Activated naive CD4-positive, alpha-beta T cell treated with anti-CD3 and anti-CD28 coated beads, Interleukin-2, amount 50 U/mL, for 72 hours (primary cell): Measurements from ENCODE around the gene ST3GAL6. TPM values are rescaled to one million over a fixed set of nuclear protein-coding genes. Genes with fewer than 3 reads are reported as not detected.

Experiments
- ATAC-seq, 2 donors: fragments of 150-1000 bp; cut with Tn5 transposase; 2 replicates each; pipeline ENCODE4 v1.10.0; 2021; ENCODE audit warnings: mild to moderate bottlenecking in 2 of 2, moderate library complexity in 2 of 2
- DNase-seq, 2 donors: peaks; one replicate each; pipeline ENCODE4 v3.0.0; 2021 to 2022; ENCODE audit warnings: low spot score in 2 of 2
- H3K27ac Mint-ChIP-seq, 2 donors: one replicate each; pipeline ENCODE4 v1.8.0; 2022; ENCODE audit warnings: mild to moderate bottlenecking in 2 of 2, mixed read lengths in 2 of 2
- H3K36me3 Mint-ChIP-seq, 2 donors: one replicate each; pipeline ENCODE4 v1.8.0; 2022; ENCODE audit warnings: mixed read lengths in 2 of 2
- H3K9me3 Mint-ChIP-seq, 2 donors: one replicate each; pipeline ENCODE4 v1.8.0; 2022; ENCODE audit warnings: mixed read lengths in 2 of 2
- total RNA-seq, 2 donors: library from RNA; stranded (reverse); gene quantifications; one replicate each; pipeline ENCODE4 v1.2.3, GENCODE V29; 2022

Gene ST3GAL6, protein sequence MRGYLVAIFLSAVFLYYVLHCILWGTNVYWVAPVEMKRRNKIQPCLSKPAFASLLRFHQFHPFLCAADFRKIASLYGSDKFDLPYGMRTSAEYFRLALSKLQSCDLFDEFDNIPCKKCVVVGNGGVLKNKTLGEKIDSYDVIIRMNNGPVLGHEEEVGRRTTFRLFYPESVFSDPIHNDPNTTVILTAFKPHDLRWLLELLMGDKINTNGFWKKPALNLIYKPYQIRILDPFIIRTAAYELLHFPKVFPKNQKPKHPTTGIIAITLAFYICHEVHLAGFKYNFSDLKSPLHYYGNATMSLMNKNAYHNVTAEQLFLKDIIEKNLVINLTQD
- under 1 TPM; 0.64 to 0.88 TPM for total RNA-seq

DNA sequence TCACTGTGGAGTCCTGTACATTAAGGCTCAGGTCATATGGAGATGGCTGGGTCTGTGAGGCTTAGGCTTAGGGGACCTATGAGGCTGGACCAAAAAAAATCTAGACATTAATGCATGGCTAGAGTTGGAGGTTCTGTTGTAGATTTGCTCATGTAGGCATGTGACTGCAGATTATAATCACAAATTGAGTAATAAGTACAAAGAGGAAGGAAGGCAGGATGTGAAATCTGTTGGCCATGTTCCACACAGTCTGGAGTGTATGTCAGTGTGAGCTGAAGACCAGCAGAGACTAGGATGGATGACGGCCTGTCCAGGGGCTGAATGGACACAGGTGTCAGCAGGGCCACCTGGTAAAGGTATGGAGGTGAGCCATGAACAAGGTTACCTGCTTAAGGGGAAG, at the start of gene ST3GAL6:
ST3GAL6 (plus strand) TSS at position 265 of the 400 bp plus-strand sequence. CDS start 5,101 bp downstream, outside the sequence.
- ATAC-seq (no peak), DNase-seq (no peak)
- Mint-ChIP-seq H3K27ac (peak within 1 kb of the TSS in 1 of 2 donors; percentile 12), H3K9me3 (no peaks in the 10 kb centered on the region), H3K36me3 (no peaks in the 10 kb centered on the region)

DNA sequence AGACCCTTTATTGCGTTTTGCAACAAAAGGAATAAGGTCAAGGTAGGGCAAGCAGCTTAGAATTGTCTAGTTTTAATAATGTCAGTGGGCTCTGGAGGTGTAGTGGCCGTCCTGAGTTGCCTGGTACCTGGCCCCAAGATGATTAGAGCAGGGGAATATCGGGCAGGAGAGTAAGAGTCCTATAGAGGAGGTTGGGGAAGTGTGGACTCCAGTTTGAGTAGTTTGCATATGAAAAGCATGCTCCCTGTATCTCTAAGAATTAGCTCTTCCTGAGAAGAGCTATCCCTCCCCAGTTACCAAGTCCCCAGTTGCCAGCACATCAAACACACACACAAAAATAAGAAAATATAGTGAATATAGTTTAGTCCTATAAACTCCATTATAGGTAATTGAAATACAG, 49.2 kb upstream of the ST3GAL6 start:
- no peaks in the 10 kb centered on the region for H3K9me3 Mint-ChIP-seq
- ATAC-seq: no peak

DNA sequence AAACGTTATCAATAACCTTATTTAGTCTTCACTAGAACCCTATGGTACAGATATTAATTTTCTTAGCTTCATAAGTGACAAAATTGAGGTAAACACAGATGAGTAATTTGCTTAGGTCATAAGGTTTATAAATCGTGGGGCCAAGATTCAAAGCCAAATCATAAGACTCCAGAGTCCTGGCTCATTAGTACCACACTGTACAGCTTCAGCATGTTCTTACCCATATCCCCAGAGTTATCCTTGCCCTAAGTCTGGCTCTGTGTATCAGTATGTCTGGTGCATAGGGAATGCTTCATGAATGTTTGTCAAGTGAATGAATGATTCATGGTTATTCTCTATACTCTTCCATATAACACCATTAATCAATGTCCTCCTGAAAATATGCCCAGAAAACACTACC, 45.6 kb upstream of the ST3GAL6 start:
- no peak for DNase-seq
- no peak for ATAC-seq
- H3K9me3 Mint-ChIP-seq: no peaks in the 10 kb centered on the region
- no peaks in the 10 kb centered on the region for H3K36me3 Mint-ChIP-seq
- H3K27ac Mint-ChIP-seq: no peak overlapping the region

More for the DNA sequence above, 49.2 kb upstream of the ST3GAL6 start:
- H3K27ac Mint-ChIP-seq: no peak overlapping the region
- DNase-seq: no peak
- H3K36me3 Mint-ChIP-seq: no peaks in the 10 kb centered on the region

DNA sequence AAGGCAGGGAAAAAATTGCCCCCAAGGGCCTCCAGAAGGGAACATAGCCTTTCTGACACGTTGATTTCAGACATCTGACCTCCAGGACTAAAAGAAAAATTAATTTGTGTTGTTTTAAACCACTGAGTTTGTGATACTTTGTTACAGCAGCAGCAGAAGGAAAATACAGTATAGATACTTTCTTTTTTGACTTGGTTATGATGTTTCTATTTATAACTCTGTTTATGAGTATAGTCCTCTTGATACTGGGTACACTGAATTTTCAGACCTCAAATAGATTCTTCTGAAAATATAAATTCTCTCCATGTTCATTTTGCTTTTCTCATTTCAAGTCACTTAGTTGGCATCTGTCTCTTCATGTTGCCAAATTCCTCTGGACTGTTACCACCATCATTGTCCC, 44.4 kb upstream of the ST3GAL6 start:
- Mint-ChIP-seq H3K27ac (no peak overlapping the region), H3K9me3 (no peaks in the 10 kb centered on the region), H3K36me3 (no peaks in the 10 kb centered on the region)
- ATAC-seq (no peak), DNase-seq (no peak)

DNA sequence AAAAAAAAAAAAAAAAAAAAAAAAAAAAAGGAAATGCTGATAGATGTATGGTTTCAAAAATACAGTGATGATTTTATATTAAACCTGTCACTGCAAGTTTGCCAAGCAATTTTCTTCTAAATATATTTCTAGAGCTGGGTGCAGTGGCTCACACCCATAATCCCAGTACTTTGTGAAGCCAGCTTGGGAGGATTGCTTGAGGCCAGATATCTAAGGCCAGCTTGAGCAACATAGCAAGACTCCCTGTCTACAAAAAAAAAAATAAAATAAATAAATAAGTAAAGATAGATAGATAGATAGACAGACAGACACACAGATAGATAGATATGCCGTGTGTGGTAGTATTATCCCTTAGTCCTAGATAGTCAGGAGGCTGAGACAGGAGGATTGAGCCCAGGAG, 41.4 kb upstream of the ST3GAL6 start:
- Mint-ChIP-seq H3K36me3 (no peaks in the 10 kb centered on the region), H3K27ac (no peak overlapping the region), H3K9me3 (no peaks in the 10 kb centered on the region)
- no peak for DNase-seq
- no peak for ATAC-seq

DNA sequence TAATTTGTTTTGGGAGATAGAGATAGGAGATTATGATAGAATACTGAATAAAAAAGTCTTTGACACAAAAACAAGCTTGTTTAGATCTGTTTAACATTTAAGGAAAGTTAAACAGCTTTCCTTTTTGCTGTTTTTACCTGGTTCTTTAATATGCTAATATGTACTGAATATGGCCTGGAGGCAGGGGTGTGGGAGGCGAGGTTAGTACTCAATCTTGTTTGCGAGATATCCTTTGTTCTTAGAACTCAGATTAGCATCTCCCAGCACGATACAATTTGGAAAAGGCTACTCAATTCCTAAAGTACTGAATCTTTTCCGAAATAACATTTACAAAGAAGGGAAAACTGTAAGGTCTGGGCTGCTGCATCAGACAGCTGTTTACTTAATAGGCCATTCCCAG, 40.8 kb upstream of the ST3GAL6 start:
- H3K9me3 Mint-ChIP-seq: no peaks in the 10 kb centered on the region
- no peak for DNase-seq
- no peaks in the 10 kb centered on the region for H3K36me3 Mint-ChIP-seq
- H3K27ac Mint-ChIP-seq: no peak overlapping the region
- no peak for ATAC-seq

DNA sequence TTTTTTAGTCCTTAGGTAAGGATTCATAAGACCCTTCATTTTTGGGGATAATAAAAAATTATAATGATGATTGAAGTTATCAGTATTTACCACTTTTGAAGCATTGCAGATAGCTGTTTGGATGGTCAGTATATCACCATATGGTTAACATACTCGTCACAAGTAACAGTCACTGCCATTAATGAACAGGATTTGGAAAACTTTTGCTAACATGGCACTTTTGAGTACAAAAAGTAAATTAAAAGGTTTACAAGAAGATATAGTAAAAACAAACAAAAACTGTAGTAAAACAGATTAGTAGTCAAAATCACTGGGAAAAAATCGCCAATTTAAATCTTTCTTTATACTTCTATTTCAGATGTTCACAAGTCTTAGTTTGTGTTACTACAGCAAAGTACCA, 37.8 kb upstream of the ST3GAL6 start:
- H3K36me3 Mint-ChIP-seq: no peaks in the 10 kb centered on the region
- no peak for ATAC-seq
- H3K9me3 Mint-ChIP-seq: no peaks in the 10 kb centered on the region
- no peak overlapping the region for H3K27ac Mint-ChIP-seq
- DNase-seq: no peak

DNA sequence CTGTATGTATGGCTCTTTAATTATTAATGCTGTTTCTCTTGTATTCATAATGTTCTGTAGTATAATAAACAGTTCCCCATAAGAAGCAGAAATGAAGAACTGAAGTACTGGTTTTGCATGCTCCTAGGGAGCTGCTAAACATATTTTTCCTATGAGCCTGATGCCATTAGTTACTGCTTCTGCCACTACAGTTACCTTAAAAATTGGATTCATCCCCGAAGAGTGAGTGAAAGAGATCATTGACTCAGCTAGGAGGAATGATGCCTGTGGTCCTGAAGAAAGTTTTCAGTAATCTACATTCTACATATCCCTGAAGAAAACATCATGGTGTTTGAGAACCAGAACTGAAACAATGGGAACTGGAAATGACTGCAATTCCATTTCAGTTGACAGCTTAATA, 37.1 kb upstream of the ST3GAL6 start:
- Mint-ChIP-seq H3K36me3 (no peaks in the 10 kb centered on the region), H3K9me3 (no peaks in the 10 kb centered on the region), H3K27ac (no peak overlapping the region)
- no peak for ATAC-seq
- DNase-seq: no peak

DNA sequence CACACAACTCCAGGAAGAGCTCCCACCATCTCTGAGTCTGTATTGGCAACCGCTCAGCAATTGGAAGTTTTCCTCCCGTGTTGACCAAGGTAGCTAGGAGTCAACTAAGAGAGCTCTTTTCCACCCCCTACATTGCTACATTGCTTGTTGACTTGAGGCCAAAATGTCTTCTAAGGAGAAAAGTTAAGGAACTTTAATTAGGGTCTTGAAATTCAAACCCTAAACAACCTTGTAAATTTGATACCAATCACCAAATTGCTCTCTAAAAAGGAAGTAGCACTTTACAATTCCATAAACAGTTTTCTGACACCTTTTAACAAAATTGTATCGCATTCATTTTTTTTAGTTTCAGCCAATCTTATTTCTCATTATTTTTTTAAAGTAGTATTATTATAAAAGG, 35.5 kb upstream of the ST3GAL6 start:
- H3K9me3 Mint-ChIP-seq: no peaks in the 10 kb centered on the region
- ATAC-seq: no peak
- no peak for DNase-seq
- H3K36me3 Mint-ChIP-seq: no peaks in the 10 kb centered on the region
- no peak overlapping the region for H3K27ac Mint-ChIP-seq

DNA sequence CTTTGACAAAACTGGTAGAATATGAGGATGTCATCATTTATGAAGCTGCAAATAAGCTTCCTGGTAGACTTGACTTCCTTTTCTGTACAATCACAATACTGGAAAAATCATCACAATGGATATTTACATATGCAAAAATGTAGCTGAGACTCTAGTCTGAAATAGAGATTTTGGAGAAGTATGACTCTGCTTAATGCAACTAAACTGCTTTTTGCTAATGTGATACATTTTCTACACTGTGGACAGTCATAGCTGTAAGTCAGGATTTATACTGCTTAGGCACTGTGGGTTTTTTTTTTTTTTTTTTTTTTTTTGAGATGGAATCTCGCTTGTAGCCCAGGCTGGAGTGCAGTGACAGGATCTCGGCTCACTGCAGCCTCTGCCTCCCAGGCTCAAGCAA, 34.5 kb upstream of the ST3GAL6 start:
- DNase-seq (no peak), ATAC-seq (no peak)
- Mint-ChIP-seq H3K36me3 (no peaks in the 10 kb centered on the region), H3K27ac (no peak overlapping the region), H3K9me3 (no peaks in the 10 kb centered on the region)

DNA sequence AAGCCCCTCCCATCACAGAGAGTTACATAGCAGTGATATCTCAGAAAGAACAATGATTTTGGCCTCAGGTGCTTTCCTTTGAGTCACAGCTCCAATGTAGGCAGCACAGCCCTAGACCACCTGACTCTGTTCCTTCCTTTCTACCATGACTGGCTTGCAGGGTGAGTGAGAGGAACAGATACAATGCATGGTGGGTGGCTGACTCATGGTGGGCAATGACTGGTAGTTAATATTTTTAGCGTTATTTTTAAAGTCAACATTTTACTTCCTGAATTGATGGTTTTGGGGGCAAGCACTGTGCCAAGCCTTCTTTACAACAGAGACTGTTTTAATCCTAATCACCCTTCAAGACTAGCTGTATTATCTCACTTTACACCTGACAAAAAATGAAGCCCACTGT, 32.8 kb upstream of the ST3GAL6 start:
- ATAC-seq (peak; percentile 42 to 60), DNase-seq (no peak)
- no peak overlapping the region for H3K27ac Mint-ChIP-seq
- H3K36me3 Mint-ChIP-seq: no peaks in the 10 kb centered on the region
- H3K9me3 Mint-ChIP-seq: no peaks in the 10 kb centered on the region

DNA sequence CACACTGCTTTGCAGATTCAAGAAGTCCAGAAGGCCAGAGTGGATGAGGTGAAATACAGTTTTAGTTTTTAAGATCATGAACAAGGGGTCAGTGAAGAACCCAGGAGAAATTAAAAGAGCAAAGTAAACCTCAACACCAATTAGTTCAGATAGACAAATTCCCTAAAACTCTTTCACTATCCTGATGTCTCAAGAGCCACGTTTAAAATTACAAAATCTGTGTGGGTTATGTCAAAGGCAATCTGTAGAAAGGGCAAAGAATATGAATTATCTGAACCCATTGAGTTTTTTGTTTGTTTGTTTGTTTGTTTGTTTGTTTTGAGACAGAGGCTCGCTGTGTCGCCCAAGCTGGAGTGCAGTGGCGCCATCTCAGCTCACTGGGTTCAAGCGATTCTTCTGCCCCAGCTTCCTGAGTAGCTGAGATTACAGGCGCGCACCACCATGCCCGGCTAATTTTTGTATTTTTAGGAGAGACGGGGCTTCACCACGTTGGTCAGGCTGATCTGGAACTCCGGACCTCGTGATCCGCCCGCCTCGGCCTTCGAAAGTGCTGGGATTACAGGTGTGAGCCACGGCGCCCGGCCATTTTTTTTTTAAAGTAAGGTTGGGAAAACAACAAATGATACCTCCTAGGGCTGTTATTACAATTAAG, 32.1 kb upstream of the ST3GAL6 start:
- DNase-seq (no peak), ATAC-seq (no peak)
- Mint-ChIP-seq H3K9me3 (no peaks in the 10 kb centered on the region), H3K27ac (no peak overlapping the region), H3K36me3 (no peaks in the 10 kb centered on the region)

DNA sequence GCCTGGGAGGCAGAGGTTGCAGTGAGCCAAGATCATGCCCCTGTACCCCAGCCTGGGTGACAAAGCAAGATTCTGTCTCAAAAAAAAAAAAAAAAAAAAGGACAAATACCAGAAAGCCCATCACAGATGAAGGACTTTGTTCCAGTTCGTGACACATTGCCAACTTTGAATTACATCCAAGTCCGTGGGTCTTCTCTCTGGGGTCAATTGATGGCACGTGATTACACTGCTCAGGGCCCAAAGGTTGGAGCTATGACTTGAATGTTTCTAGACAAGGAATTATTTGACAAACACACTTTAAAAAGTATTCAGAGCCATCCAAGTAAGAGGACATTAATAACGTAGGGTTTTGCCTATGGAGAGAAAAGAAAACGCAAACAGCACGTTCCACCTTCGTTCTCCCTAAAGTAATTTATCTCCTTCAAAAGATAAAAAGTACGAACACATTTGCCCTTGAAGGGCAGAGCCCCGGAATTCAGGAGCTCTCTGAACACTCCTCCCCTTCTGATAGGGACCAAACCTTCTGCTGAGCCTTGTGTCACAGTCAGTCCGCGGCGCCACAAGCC, 31.3 kb upstream of the ST3GAL6 start:
- Mint-ChIP-seq H3K27ac (no peak overlapping the region), H3K36me3 (no peaks in the 10 kb centered on the region), H3K9me3 (no peaks in the 10 kb centered on the region)
- peak in 1 of 2 donors; percentile 54 for ATAC-seq
- DNase-seq: no peak

DNA sequence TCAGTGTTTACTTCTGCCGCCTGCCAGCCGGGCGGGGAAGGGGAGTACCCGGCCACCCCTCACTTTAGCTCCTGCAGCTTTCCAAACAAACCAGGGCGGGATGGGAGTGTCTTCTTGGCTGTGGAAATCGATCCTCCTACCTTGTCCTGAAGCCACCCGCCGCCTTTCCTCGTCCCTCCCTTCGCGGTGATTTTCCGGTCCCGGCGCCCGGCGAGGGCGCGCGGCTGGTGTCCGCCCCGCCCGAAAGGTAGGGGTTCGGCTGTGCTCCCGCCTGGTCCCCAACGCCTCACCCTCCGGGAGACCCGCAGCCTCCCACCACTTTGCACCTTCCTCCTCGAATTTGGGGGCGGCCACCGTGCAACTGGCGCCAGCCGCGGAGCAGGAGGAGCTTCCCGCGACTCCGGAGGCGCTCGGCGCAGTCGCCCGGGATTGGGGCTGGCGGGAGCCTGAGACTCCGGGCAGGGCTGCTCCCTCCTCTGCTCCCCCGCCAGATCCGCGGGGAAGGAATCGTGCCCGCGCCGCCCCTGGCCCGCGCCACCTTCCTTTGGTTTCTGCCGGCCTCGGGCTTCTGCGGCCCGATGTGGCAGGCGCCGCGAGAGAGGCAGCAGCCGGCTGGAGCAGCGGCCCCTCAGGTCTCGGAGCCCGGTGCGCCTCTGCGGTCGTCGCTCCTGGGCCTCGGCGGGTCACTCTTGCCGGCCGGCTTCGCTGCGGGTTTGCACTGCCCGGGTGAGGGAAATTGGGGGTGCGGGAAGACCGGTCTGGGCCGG, 30.7 kb upstream of the ST3GAL6 start:
- Mint-ChIP-seq H3K27ac (no peak overlapping the region), H3K9me3 (no peaks in the 10 kb centered on the region), H3K36me3 (no peaks in the 10 kb centered on the region)
- DNase-seq (peak; percentile 11 to 56), ATAC-seq (peak; percentile 43 to 65)

DNA sequence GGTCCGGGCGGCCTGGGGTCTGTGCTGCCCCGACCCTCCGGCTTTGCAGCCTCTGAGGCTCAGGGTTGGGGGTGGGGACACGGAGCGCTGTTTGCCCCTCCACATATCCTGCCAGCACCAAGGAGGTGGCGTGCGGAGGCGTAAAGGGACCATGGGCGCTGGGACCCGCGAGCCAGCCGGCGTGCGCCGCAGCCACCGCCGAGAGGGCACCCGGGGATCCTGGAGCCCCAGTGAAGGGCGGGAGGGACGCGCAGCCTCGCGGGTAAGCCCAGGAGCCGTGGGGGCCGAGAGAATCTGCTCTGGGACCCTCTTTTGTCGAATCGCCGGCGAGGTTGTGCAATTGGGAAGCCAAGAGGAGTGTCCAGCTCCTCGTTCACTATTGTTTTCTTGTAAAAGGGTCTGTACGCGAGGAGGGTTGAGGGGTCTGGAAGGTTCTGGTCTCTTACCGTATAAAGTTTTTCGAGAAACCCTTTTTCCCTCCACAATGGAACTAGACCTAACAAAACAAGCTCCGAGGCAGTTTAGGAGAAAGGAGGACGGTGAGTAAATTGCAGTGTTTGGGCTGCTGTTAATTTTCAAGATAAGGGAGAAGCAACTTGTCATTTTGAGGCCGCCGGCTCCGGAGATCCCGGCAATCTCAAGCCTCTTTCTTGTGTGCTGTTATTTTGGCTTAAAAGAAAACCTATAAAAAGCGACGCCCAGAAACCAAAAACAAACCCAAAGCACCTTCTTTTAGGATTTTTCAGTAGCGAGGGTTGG, 29.9 kb upstream of the ST3GAL6 start:
- Mint-ChIP-seq H3K27ac (no peak overlapping the region), H3K36me3 (no peaks in the 10 kb centered on the region), H3K9me3 (no peaks in the 10 kb centered on the region)
- DNase-seq (peak in 1 of 2 donors; percentile 17), ATAC-seq (peak; percentile 30 to 60)

DNA sequence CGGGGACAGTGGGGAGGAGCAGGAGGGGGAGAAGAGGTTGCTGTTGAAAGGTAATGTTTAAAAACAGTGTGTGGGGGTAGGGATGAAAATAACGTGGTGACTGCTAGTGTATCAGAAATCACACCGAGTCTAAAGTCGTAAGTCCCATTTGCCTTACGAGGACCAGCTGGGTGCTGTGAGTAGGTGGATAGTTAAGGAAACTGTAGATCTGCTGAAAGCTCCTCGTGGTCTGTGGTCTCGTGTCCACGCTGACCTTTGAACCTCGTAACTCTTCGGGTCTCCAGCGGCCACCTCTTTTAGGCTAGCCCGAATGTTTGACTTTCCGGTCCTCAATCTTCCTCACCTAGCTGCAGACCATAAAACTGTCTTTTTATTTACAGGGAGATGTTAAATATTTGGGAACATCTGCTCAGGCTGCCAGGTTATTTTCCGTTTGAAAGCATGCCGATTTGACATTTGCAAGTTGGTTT, 29.3 kb upstream of the ST3GAL6 start:
- H3K27ac Mint-ChIP-seq: no peak overlapping the region
- no peaks in the 10 kb centered on the region for H3K36me3 Mint-ChIP-seq
- H3K9me3 Mint-ChIP-seq: no peaks in the 10 kb centered on the region
- ATAC-seq: no peak
- no peak for DNase-seq
